ENCODE results near the gene CYP4F8.

DNA sequence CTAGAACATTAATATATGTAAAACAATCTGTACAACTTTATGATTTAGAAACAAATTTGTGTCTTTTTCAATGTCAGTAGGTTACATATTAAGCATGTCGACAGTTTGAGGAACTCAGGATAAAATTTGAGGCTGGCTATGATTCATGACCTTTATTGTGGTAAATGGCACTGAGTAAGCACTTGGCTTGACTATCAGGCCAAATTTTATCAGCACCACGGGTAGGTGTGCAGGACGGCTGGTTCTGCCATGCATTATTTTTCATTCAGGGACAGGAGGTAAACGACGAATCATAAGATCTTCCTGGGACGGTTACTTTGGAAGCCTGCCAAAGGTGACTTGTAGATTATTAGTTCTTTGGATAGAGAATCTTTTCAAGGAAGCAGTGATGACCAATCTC lies 19.9 kb upstream of the CYP4F8 start:
- TF ChIP-seq GATA2 (IDR thresholded peaks at IDR 0.05; ENCODE audit: low read depth, low read length) (no peak), GATA3 (IDR thresholded peaks at IDR 0.05; ENCODE audit: low read depth, low read length) (no peak)

All from SH-SY5Y (cell line).